ENCODE results near the gene ING3. TPM values are rescaled to one million over a fixed set of nuclear protein-coding genes. Genes with fewer than 3 reads are reported as not detected.

The ING3 gene
- total and polyA plus RNA-seq, 9 of the 15 experiments (the other 6 are each of a cell fraction or from before 2014, with no cell fraction given), result 22.8 to 233 (median 50.4) TPM

DNA sequence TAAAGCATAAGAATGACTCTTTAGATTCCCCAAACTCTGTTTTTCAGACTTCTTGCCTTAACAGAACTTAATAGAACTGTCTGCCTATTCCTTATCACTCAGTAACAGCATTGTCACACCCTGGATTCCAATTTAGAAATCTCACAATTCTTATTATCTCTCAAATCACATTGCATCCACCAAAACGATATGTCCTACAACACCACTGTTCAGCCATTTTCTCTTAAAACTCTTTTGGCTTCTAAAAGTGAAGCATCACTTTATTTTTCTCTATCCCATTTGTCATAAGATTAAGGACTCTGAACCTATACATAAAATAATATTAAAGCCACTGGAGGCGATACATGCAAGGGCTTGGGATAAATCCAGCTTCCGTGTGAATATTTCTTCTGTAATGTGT is 36.7 kb downstream of the ING3 start (continued):
- TF ChIP-seq, protein P1, sequence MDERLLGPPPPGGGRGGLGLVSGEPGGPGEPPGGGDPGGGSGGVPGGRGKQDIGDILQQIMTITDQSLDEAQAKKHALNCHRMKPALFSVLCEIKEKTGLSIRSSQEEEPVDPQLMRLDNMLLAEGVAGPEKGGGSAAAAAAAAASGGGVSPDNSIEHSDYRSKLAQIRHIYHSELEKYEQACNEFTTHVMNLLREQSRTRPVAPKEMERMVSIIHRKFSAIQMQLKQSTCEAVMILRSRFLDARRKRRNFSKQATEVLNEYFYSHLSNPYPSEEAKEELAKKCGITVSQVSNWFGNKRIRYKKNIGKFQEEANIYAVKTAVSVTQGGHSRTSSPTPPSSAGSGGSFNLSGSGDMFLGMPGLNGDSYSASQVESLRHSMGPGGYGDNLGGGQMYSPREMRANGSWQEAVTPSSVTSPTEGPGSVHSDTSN (CRISPR knock-in tag; IDR thresholded peaks at IDR 0.05; ENCODE audit: low read depth), result no peak
- TF ChIP-seq, protein P1 (tag; conservative IDR thresholded peaks at IDR 0.05; ENCODE audit: low read depth), result no peak; the same call in 1 of the 2 replicates
- TF ChIP-seq MXI1 (IDR thresholded peaks at IDR 0.05; ENCODE audit: low read depth, low read length), result no peak
- no peak for TF ChIP-seq SRSF9 (IDR thresholded peaks at IDR 0.05; ENCODE audit: borderline replicate concordance, low read depth, low read length)
- TF ChIP-seq, protein P2, sequence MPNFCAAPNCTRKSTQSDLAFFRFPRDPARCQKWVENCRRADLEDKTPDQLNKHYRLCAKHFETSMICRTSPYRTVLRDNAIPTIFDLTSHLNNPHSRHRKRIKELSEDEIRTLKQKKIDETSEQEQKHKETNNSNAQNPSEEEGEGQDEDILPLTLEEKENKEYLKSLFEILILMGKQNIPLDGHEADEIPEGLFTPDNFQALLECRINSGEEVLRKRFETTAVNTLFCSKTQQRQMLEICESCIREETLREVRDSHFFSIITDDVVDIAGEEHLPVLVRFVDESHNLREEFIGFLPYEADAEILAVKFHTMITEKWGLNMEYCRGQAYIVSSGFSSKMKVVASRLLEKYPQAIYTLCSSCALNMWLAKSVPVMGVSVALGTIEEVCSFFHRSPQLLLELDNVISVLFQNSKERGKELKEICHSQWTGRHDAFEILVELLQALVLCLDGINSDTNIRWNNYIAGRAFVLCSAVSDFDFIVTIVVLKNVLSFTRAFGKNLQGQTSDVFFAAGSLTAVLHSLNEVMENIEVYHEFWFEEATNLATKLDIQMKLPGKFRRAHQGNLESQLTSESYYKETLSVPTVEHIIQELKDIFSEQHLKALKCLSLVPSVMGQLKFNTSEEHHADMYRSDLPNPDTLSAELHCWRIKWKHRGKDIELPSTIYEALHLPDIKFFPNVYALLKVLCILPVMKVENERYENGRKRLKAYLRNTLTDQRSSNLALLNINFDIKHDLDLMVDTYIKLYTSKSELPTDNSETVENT (CRISPR knock-in tag; IDR thresholded peaks at IDR 0.05), result no peak
- no peak for TF ChIP-seq PURB (CRISPR knock-in tag; IDR thresholded peaks at IDR 0.05; ENCODE audit: low read depth)
- TF ChIP-seq RFX5 (IDR thresholded peaks at IDR 0.05; ENCODE audit: low read depth, low read length), result no peak
- peak in 1 of 2 experiments; percentile 65; a peak in 2 of 4 replicates for TF ChIP-seq ARNT (IDR thresholded peaks at IDR 0.05)
- TF ChIP-seq ETV6 (IDR thresholded peaks at IDR 0.05; ENCODE audit: borderline replicate concordance in 1 of 2, low read depth in 2 of 2, low read length in 1 of 2), result 0 out of 4 replicates have a peak, but pooled peaks of 1 of the 2 experiments have one; percentile 49
- TF ChIP-seq ETV6 (CRISPR knock-in tag; IDR thresholded peaks at IDR 0.05; ENCODE audit: borderline replicate concordance), result no peak
- no peak for TF ChIP-seq POLR3A (IDR thresholded peaks at IDR 0.05; ENCODE audit: borderline replicate concordance, extremely low read depth, insufficient read depth, insufficient read length)
- TF ChIP-seq, protein P3, sequence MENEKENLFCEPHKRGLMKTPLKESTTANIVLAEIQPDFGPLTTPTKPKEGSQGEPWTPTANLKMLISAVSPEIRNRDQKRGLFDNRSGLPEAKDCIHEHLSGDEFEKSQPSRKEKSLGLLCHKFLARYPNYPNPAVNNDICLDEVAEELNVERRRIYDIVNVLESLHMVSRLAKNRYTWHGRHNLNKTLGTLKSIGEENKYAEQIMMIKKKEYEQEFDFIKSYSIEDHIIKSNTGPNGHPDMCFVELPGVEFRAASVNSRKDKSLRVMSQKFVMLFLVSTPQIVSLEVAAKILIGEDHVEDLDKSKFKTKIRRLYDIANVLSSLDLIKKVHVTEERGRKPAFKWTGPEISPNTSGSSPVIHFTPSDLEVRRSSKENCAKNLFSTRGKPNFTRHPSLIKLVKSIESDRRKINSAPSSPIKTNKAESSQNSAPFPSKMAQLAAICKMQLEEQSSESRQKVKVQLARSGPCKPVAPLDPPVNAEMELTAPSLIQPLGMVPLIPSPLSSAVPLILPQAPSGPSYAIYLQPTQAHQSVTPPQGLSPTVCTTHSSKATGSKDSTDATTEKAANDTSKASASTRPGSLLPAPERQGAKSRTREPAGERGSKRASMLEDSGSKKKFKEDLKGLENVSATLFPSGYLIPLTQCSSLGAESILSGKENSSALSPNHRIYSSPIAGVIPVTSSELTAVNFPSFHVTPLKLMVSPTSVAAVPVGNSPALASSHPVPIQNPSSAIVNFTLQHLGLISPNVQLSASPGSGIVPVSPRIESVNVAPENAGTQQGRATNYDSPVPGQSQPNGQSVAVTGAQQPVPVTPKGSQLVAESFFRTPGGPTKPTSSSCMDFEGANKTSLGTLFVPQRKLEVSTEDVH (IDR thresholded peaks at IDR 0.05; ENCODE audit: low read depth, partially characterized antibody), result no peak
- 0 out of 2 replicates have a peak, but pooled peaks have one; percentile 46 for TF ChIP-seq NFXL1 (CRISPR knock-in tag; IDR thresholded peaks at IDR 0.05)
- no peak for TF ChIP-seq RBM15 (IDR thresholded peaks at IDR 0.05; ENCODE audit: insufficient read depth, low read length)
- no peak for TF ChIP-seq SIRT6 (IDR thresholded peaks at IDR 0.05; ENCODE audit: low read depth, low read length)
- TF ChIP-seq ZNF253 (CRISPR knock-in tag; conservative IDR thresholded peaks at IDR 0.05), result no peak
- TF ChIP-seq MYC (IDR thresholded peaks at IDR 0.05; ENCODE audit: low read depth, low read length), result no peak
- no peak for TF ChIP-seq MYC (CRISPR knock-in tag; IDR thresholded peaks at IDR 0.05; ENCODE audit: borderline replicate concordance, low read depth)
- TF ChIP-seq CHD2 (IDR thresholded peaks at IDR 0.05; ENCODE audit: low read depth, low read length), result no peak
- no peak for TF ChIP-seq ZNF408 (CRISPR knock-in tag; IDR thresholded peaks at IDR 0.05; ENCODE audit: low read depth)
